HG03575 (cell line): Measurements from ENCODE around the gene PLD1.
"Not testable (repeated sequence)": the region's sequence is repeated elsewhere in the genome, so short reads cannot be mapped to it uniquely, and the experiment has no call there.

ENCODE experiments used
- ATAC-seq: cut with Tn5 transposase; IDR thresholded peaks from one replicate; pipeline ENCODE4 v1.9.1; 2021; ENCODE audit not compliant: unreplicated experiment, insufficient number of reproducible peaks, low FRiP score; ENCODE audit errors: extremely low read depth

PLD1 gene

DNA sequence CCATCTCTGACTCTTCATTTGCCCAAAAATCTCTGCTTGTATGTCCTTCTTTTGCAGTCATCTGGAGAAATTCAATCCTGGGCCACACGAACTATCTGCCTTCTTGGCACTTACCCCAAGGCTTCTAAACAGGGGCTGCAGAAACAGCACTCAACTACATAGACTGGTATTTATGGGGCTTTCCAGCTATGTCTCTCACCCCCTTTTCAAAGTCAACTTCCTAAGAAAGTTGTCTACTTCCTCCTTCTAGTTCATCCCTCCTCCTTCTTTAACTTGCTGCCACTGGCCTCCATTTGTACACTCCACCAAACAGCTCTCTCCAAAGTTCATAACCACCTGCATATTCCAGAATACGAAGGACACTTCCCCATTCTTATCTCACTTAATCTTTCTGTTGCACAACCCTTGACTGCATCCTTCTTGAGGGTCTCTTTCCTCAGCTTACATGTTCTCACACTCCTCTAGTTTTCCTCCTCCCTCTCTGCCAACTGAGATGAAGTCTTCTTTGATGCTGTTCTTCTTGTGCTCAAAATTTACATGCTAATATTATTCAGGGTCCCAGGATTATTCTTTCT is 55.2 kb downstream of the PLD1 start:
- no peak for ATAC-seq

DNA sequence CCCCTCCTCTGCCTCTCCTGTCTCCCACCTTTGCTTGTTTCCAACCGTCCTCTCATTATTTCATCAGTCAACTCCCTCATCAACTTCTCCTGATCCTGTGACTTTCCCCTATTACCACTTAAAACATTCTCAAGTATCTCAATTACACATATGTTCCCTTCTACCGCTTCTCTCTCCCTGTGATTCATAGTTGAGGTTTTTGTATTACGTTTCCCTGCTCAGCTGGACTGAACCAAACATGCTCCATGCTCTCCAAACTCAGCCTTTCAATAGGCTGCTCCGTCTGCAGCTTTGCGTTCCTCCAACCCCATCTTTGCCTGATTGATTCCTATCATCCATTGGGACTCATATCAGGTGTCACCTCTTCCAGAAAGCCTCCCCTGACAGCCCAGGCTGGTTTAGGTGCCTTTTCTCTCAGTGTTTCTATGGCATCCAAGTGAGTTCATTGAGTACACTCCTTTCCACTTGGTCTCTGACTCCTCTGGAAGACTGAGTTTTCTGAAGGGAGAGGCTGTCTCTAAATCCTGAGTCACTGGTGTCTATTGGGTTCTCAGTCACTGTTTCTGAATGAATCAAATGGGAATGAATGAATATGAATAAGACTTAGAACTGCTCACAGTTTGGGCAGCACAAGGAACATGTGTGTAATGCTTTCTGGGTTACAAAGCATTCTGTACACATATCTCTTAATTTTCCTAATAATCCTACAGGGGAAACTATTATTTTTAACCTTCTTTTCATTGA is 56.4 kb downstream of the PLD1 start:
- no peak for ATAC-seq

GRCh38 chr3:171753025-171753472 is 57.2 kb downstream of the PLD1 start:
- ATAC-seq = no peak

DNA sequence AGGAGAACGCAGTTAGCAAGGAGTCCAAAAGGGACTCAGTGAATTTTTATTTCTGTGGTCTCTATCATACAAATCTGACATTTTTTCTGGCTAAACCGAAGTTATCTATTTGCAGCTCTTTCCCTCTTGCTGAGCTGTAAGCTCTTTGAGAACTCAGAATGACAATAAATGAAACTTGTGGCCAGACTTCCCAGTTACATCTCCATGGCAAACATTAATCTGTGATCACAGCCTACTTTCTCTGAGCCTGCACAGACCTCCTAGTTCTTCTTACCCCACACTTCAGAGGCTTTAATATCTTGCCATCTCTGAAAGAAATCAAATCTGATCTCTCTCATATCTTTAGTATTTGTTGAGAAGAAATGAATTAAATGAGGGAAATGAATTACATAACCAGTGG is 58.0 kb downstream of the PLD1 start:
- no peak for ATAC-seq

DNA sequence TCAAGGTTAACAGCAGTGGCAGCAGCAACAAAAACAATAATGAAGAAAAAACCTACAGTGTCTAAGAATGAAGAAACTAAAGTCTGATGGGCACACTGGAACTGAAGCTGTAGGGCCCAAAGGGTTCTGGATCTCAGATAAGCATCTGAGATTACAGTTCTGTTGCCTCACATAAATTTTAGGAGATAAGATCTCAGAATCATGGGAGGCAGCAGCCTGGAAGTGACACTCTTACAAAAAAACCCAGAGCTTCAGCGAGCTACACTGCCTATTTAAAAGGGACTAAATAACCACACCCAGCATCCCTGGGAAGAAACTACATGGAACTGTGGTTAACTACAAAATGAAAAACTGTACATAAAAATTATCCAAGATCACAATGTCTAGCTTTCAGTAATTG is 61.2 kb downstream of the PLD1 start:
- no peak for ATAC-seq

- ATAC-seq = no peak
These were observed 62.0 kb downstream of the PLD1 start for GRCh38 chr3:171748064-171748924.

DNA sequence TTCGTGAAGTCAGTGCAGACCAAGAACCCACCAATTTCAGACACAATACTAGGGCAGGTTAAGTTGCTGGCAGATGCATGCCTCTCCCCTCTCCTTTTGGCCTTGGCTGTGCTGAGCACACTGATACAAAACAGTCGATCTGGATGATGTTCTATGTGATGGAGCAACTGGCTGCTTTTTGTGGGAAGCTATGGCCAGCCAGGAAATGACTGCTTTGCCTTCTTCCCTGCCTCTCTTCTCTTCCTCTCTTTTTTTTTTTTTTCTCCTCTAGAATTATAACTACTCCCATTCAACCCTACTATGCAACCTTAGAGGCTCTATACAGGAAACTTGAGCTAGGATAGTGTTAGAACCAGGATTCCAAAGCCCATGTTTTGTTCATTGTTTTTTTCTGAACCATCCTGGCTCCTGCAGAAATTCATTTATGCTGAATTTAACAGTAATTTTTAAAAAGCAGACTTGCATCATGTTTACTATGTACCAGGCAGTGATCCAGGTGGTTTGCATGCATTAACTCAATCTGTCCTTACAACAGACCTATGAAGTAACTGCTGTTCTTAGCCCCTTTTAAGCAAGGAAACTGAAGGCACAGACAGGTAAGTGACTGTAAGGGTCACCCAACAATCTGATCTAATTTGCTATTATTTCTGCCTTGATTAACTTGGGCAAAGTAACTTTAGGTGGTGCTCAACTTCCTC is 62.9 kb downstream of the PLD1 start:
- ATAC-seq = no peak

DNA sequence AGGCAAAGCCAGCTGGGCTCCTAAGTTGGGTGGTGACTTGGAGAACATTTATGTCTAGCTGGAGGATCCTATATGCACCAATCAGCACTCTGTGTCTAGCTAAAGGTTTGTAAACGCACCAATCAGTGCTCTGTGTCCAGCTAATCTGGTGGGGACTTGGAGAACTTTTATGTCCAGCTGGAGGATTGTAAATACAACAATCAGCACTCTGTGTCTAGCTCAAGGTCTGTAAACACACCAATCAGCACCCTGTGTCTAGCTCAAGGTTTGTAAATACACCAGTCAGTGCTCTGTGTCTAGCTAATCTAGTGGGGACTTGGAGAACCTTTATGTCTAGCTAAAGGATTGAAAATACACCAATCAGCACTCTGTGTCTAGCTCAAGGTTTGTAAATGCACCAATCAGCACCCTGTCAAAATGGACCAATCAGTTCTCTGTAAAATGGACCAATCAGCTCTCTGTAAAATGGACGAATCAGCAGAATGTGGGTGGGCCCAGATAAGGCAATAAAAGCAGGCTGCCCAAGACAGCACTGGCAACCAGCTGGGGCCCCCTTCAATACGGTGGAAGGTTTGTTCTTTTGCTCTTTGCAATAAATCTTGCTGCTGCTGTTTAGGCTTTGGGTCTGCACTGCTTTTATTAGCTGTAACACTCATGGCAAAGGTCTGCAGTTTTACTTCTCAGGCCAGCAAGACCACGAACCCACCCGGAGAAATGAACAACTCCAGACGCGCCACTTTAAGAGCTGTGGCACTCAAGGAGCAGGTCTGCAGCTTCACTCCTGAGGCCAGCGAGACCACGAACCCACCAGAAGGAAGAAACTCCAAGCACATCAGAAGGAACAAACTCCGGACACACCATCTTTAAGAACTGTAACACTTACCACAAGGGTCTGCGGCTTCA is 63.7 kb downstream of the PLD1 start:
- not testable (repeated sequence) for ATAC-seq

DNA sequence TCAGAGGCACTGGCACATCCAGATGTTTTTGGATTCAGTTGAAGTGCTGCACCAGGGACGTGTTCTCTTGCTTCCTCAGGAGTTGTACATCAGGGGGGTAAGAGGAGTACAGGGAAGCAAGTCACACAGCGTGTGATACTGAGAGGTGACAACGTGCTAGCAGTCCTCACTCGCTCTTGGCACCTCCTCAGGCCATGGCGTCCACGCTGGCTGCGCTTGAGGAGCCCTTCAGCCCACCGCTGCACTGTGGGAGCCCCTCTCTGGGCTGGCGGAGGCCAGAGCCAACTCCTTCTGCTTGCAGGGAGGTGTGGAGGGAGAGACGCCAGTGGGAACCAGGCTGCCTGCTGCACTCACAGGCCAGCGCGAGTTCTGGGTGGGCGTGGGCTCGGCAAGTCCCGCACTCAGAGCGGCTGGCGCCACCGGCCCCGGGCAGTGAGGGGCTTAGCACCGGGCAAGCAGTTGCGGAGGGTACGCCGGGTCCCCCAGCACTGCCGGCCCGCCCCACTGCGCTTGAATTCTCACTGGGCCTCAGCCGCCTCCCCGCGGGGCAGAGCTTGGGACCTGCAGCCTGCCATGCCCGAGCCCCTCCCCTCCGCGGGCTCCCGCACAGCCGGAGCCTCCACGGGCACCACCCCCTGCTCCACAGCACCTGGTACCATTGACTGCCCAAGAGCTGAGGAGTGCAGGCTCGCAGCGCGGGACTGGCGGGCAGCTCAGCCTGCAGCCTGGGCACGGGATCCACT is 64.5 kb downstream of the PLD1 start:
- no peak for ATAC-seq

GRCh38 chr3:171744158-171744741 is 66.0 kb downstream of the PLD1 start:
- no peak for ATAC-seq

DNA sequence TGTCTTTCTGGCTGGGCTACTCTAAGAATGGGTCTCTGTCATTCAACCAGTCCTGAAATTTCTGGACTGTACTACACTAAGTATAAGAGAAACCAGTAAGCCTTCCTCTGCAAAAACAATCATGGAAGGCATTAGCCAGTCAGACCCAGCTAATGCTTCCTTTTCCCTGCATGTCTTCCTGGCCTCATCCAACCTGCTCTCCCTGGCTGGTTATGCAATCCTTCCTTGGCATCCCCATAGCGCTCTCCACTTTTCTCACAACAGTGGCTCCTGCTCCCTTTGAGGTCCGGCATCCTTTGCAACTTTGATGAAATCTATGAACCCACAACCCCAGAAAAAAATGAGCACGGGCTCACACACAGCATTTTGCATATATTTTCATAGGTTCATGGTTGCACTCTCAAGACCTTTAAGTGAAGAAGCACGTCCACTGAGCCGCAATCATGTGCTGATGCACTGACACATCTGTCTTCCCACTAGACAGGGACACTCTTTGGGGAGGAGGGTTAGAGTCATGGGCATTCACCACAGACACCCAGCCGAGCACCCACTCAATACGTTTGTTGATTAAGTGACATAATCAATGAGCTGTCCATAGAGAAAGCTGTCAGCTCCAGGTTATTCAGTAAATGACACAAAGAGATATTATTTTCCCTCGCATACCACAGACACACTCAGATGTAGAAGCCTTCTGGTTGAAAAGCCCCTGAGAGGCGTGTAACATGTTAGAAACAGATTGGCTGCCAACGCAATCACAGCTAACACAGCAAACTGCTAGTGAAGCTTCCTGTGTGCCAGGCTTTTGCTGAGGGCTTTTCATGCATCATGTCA is 66.7 kb downstream of the PLD1 start:
- ATAC-seq = no peak

GRCh38 chr3:171741377-171741776 is 68.9 kb downstream of the PLD1 start:
- ATAC-seq = no peak

DNA sequence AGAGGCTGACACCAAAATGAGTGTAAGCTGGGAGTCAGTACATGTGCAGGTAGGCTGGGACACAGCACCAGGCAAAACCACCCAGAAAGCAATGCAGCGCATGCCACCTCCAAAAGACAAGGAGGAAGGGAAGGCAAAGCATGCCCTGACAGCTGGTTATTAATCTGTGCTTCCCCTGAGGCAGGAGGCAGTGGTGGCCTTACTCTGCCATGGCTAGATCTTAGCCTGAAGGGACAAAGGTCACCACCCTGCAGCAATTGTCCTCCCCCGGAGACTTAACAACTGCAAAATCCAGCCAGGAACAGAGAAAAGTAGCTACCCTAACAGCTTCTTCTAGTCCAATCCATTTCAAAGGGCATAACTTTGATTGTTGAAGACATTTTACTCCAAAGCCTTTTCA is 73.7 kb downstream of the PLD1 start:
- no peak for ATAC-seq

- no peak for ATAC-seq
These were observed 76.7 kb downstream of the PLD1 start for GRCh38 chr3:171733561-171733960.

- no peak for ATAC-seq
These were observed 77.5 kb downstream of the PLD1 start for GRCh38 chr3:171732756-171733155.

GRCh38 chr3:171731691-171732090 is 78.6 kb downstream of the PLD1 start:
- ATAC-seq = no peak
